ENCODE data around the gene WDR44. TPM values are rescaled to one million over a fixed set of nuclear protein-coding genes. Genes with fewer than 3 reads are reported as not detected.
A peak's percentile ranks its signal among the peaks of the same experiment; 100 is the strongest.

Gene WDR44
- total RNA-seq, 1 experiment from 2014 or later: 18.4 TPM

GRCh38 chrX:118338930-118339329 is 7.0 kb upstream of the WDR44 start (continued):
- TF ChIP-seq AR (CRISPR knock-in tag; IDR thresholded peaks at IDR 0.05): no peak
- TF ChIP-seq ZNF532 (CRISPR knock-in tag; IDR thresholded peaks at IDR 0.05; ENCODE audit: borderline replicate concordance): no peak
- TF ChIP-seq CDX4 (CRISPR knock-in tag; IDR thresholded peaks at IDR 0.05; ENCODE audit: borderline replicate concordance): no peak
- TF ChIP-seq ERG (CRISPR knock-in tag; IDR thresholded peaks at IDR 0.05): no peak
- TF ChIP-seq NFATC4 (CRISPR knock-in tag; IDR thresholded peaks at IDR 0.05): no peak

- ChIA-PET CTCF (no interaction called here), POLR2A (no interaction called here)
- no peaks in the 10 kb centered on the region for H3K36me3 Mint-ChIP-seq
- no peak for TF ChIP-seq GTF2I (CRISPR knock-in tag; conservative IDR thresholded peaks at IDR 0.05)
- TF ChIP-seq ZNF396 (CRISPR knock-in tag; IDR thresholded peaks at IDR 0.05; ENCODE audit: borderline replicate concordance): no peak
- peak overlapping the region; percentile 94 for H3K4me3 Mint-ChIP-seq
- peaks cover 4% of the 10 kb centered on the region; the same call in 1 of the 2 replicates for H3K9me3 Mint-ChIP-seq
- no peaks in the 10 kb centered on the region for H3K27me3 Mint-ChIP-seq (ENCODE audit: low read depth)
- H3K27ac Mint-ChIP-seq: peak overlapping the region; percentile 65; the same call in 1 of the 2 replicates
- H3K4me1 Mint-ChIP-seq: peaks cover 25% of the 10 kb centered on the region
- no peak for ATAC-seq
- no peak for DNase-seq (ENCODE audit: low spot score)
Observed at GRCh38 chrX:118345045-118345463, 852 bp upstream of the WDR44 start.

GRCh38 chrX:118346258-118347094 is 570 bp downstream of the WDR44 start:
- Mint-ChIP-seq H3K36me3 (no peaks in the 10 kb centered on the region), H3K9me3 (peaks cover under 1% of the 10 kb centered on the region; the same call in 1 of the 2 replicates), H3K27ac (peak overlapping the region; percentile 97), H3K4me3 (peak overlapping the region; percentile 94), H3K4me1 (peaks cover 32% of the 10 kb centered on the region), H3K27me3 (ENCODE audit: low read depth) (no peaks in the 10 kb centered on the region)
- ChIA-PET CTCF (interaction anchor here (0.5 kb wide), 1 partner anchor 256 kb away, joined by 3 read pairs; no protein-coding TSS in a partner anchor), POLR2A (interaction anchor here (1.4 kb wide), 1 partner anchor 150 kb away, joined by 3 read pairs; the partner anchor contains the start of gene DOCK11)
- peak; percentile 18 for DNase-seq (ENCODE audit: low spot score)
- ATAC-seq: peak; percentile 9
- TF ChIP-seq SOX15 (CRISPR knock-in tag; IDR thresholded peaks at IDR 0.05) (no peak), E2F5 (CRISPR knock-in tag; IDR thresholded peaks at IDR 0.05) (no peak), TEAD1 (CRISPR knock-in tag; IDR thresholded peaks at IDR 0.05) (no peak)
